HL-60 (cell line): ENCODE data around the gene SMG6.

Experiments used
- DNase-seq, 2 experiments: peaks; one replicate each; pipeline ENCODE4 v3.0.0-alpha.2; 2010 to 2020; ENCODE audit warnings: low read depth in 1 of 2, low spot score in 1 of 2
- H3K27ac ChIP-seq: fragments of 250-450 bp; sonication (Bioruptor Pico); replicated peaks from 2 replicates; pipeline ENCODE4 v1.5.1; 2020; ENCODE audit warnings: mild to moderate bottlenecking, moderate library complexity
- H3K27me3 ChIP-seq: fragments of 250-450 bp; sonication (Bioruptor Pico); 2 replicates; pipeline ENCODE4 v1.5.1; 2021; ENCODE audit warnings: mild to moderate bottlenecking, moderate library complexity; ENCODE audit not compliant: insufficient read depth, poor library complexity, severe bottlenecking
- H3K4me3 ChIP-seq: replicated peaks from 2 replicates; pipeline ENCODE4 v1.5.1; 2011; ENCODE audit warnings: mild to moderate bottlenecking, control low read depth, low read length; ENCODE audit not compliant: insufficient read depth
- CTCF ChIP-seq: IDR thresholded peaks from one replicate; pipeline ENCODE4 v1.5.1; 2011; ENCODE audit warnings: low read length, control low read depth, inconsistent platforms; ENCODE audit not compliant: insufficient read depth
- GABPA ChIP-seq: IDR thresholded peaks from 2 replicates; pipeline ENCODE4 v1.6.1; 2012; ENCODE audit warnings: low read depth
- POLR2AphosphoS5 ChIP-seq: IDR thresholded peaks from 2 replicates; pipeline ENCODE4 v1.6.1; 2012; ENCODE audit warnings: low read depth
- SPI1 ChIP-seq: IDR thresholded peaks from 2 replicates; pipeline ENCODE4 v1.6.1; 2012; ENCODE audit warnings: low read depth, mild to moderate bottlenecking, borderline replicate concordance
- TF ChIP-seq, protein P1 (sequence below): IDR thresholded peaks from 2 replicates; pipeline ENCODE4 v1.6.1; 2012; ENCODE audit warnings: low read depth; ENCODE audit not compliant: insufficient replicate concordance

The SMG6 gene

GRCh38 chr17:2017274-2017941 is 286.2 kb downstream of the SMG6 start:
- H3K27me3 ChIP-seq = no peaks in the 10 kb centered on the region
- H3K4me3 ChIP-seq = no peak overlapping the region
- no peak for DNase-seq
- TF ChIP-seq POLR2AphosphoS5 (no peak), CTCF (no peak), GABPA (no peak)
- TF ChIP-seq, protein P1, sequence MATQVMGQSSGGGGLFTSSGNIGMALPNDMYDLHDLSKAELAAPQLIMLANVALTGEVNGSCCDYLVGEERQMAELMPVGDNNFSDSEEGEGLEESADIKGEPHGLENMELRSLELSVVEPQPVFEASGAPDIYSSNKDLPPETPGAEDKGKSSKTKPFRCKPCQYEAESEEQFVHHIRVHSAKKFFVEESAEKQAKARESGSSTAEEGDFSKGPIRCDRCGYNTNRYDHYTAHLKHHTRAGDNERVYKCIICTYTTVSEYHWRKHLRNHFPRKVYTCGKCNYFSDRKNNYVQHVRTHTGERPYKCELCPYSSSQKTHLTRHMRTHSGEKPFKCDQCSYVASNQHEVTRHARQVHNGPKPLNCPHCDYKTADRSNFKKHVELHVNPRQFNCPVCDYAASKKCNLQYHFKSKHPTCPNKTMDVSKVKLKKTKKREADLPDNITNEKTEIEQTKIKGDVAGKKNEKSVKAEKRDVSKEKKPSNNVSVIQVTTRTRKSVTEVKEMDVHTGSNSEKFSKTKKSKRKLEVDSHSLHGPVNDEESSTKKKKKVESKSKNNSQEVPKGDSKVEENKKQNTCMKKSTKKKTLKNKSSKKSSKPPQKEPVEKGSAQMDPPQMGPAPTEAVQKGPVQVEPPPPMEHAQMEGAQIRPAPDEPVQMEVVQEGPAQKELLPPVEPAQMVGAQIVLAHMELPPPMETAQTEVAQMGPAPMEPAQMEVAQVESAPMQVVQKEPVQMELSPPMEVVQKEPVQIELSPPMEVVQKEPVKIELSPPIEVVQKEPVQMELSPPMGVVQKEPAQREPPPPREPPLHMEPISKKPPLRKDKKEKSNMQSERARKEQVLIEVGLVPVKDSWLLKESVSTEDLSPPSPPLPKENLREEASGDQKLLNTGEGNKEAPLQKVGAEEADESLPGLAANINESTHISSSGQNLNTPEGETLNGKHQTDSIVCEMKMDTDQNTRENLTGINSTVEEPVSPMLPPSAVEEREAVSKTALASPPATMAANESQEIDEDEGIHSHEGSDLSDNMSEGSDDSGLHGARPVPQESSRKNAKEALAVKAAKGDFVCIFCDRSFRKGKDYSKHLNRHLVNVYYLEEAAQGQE = no peak
- no peak overlapping the region for H3K27ac ChIP-seq

DNA sequence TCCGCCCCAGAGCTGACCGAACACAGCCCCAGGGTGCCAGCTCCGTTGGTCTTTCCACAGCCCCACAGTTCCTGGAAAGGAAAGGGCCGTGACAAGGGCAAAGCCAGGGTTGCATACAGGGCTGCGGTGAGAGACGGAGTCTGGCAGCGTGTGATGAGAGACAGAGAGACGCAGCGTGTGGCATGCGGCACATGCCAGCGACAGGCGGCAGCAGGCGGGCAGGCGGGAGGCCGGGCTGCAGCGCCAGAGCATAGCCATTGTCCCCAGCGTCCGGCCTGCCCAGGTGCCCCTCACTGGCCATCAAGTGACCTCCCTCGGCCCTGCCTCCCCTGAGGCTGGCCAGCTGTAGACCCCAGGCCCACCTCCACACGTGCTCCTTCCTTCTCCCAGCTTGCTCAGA is 287.1 kb downstream of the SMG6 start:
- Histone ChIP-seq H3K27ac (no peak overlapping the region), H3K4me3 (no peak overlapping the region), H3K27me3 (no peaks in the 10 kb centered on the region)
- TF ChIP-seq CTCF (no peak), GABPA (no peak), SPI1 (no peak), POLR2AphosphoS5 (no peak)
- TF ChIP-seq, protein P1 = no peak
- no peak for DNase-seq

- H3K27me3 ChIP-seq = no peaks in the 10 kb centered on the region
- no peak overlapping the region for H3K4me3 ChIP-seq
- TF ChIP-seq, protein P1 = no peak
- TF ChIP-seq CTCF (no peak), POLR2AphosphoS5 (no peak), SPI1 (no peak), GABPA (no peak)
- no peak overlapping the region for H3K27ac ChIP-seq
- DNase-seq = no peak
Measured at GRCh38 chr17:2015314-2015713, 288.3 kb downstream of the SMG6 start.
